Regular cardiac myocyte (primary cell): ENCODE data around the gene GARNL3. TPM values are rescaled to one million over a fixed set of nuclear protein-coding genes. Genes with fewer than 3 reads are reported as not detected.

ENCODE experiments used
- total RNA-seq: library from RNA; depleted of rRNA; stranded (reverse); fragments of >200 nt; gene quantifications from 2 replicates; pipeline ENCODE4 v1.2.3, GENCODE V29; 2014

The GARNL3 gene, protein sequence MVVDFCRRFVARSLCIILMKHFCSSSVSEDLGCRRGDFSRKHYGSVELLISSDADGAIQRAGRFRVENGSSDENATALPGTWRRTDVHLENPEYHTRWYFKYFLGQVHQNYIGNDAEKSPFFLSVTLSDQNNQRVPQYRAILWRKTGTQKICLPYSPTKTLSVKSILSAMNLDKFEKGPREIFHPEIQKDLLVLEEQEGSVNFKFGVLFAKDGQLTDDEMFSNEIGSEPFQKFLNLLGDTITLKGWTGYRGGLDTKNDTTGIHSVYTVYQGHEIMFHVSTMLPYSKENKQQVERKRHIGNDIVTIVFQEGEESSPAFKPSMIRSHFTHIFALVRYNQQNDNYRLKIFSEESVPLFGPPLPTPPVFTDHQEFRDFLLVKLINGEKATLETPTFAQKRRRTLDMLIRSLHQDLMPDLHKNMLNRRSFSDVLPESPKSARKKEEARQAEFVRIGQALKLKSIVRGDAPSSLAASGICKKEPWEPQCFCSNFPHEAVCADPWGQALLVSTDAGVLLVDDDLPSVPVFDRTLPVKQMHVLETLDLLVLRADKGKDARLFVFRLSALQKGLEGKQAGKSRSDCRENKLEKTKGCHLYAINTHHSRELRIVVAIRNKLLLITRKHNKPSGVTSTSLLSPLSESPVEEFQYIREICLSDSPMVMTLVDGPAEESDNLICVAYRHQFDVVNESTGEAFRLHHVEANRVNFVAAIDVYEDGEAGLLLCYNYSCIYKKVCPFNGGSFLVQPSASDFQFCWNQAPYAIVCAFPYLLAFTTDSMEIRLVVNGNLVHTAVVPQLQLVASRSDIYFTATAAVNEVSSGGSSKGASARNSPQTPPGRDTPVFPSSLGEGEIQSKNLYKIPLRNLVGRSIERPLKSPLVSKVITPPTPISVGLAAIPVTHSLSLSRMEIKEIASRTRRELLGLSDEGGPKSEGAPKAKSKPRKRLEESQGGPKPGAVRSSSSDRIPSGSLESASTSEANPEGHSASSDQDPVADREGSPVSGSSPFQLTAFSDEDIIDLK
- total RNA-seq, result 1.3 and 8.2 TPM in 2 replicates

GRCh38 chr9:127264462-127265219 is at the start of gene GARNL3:
Gene GARNL3, plus strand, starts transcription at chr9:127264774. Its CDS starts 104 bp downstream, at chr9:127264878.

DNA sequence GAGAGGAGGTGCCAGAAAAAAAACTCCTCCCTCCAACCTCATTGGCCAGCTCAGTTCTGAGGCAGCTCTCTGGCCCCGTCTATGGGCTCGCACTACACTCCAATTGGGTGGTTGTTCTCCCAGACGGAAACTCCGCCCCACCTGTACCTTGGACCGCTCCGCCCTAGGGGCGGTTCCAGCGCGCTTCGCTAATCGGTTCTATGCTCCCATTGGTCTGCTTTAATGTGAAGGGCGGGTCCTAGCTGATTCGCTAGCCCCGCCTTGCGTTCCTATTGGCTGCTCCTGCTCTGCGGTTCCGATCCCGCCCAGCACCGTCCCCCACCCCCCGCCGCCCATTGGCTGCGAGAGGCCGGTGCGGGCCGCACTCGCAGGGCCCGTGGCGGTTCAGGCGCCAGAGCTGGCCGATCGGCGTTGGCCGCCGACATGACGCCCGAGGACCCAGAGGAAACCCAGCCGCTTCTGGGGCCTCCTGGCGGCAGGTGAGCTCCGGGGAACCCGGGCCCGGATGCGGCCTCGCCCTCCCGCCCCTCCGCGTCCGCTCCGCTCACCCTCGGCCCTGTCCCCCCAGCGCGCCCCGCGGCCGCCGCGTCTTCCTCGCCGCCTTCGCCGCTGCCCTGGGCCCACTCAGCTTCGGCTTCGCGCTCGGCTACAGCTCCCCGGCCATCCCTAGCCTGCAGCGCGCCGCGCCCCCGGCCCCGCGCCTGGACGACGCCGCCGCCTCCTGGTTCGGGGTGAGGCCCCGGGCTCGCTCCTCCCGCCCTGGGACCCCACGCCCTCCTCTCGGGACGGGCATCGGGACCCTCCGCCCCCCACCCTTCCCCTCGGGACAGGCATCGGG is 132.5 kb downstream of the GARNL3 start, which contains the start of gene SLC2A8:
Gene SLC2A8 (plus strand): TSS at position 362 of the 838 bp plus-strand sequence. CDS start 62 bp downstream, at position 424.

GRCh38 chr9:127423934-127424675 is 159.5 kb downstream of the GARNL3 start, which contains the start of gene ZNF79:
Gene ZNF79, plus strand, starts transcription at chr9:127424382. Its CDS starts 406 bp downstream, at chr9:127424788.

Other genes with a start within 250 kb of the GARNL3 start
- gene ANGPTL2, start 142.1 kb upstream of the GARNL3 start, total RNA-seq, result 5.9 and 32.7 TPM in 2 replicates
- gene SLC2A8, start 132.4 kb downstream of the GARNL3 start, total RNA-seq, result 5.6 and 7.3 TPM in 2 replicates
- gene ZNF79, start 159.6 kb downstream of the GARNL3 start, total RNA-seq, result 10.5 and 15.2 TPM in 2 replicates
- 1,132 and 1,340 TPM in 2 replicates for gene RPL12, start 186.6 kb downstream of the GARNL3 start, total RNA-seq
- 9.3 and 11.3 TPM in 2 replicates for gene LRSAM1, start 186.7 kb downstream of the GARNL3 start, total RNA-seq